K562 (cell line): ENCODE data around the gene PPDPF. TPM values are rescaled to one million over a fixed set of nuclear protein-coding genes. Genes with fewer than 3 reads are reported as not detected.
A peak's percentile ranks its signal among the peaks of the same experiment; 100 is the strongest.

ENCODE experiments used
- ADNP ChIP-seq: fragments of 200-800 bp; sonication (Bioruptor generic); IDR thresholded peaks from 2 replicates; pipeline ENCODE4 v1.6.1; 2016; ENCODE audit warnings: missing genetic modification characterization, missing compliant biosample characterization
- C11orf30 ChIP-seq: fragments of 450-650 bp; IDR thresholded peaks from 2 replicates; pipeline ENCODE4 v1.6.1; 2016; ENCODE audit warnings: low read depth, mild to moderate bottlenecking
- CAMTA2 ChIP-seq: fragments of 250-450 bp; sonication (Bioruptor Pico); conservative IDR thresholded peaks from 2 replicates; pipeline ENCODE4 v1.5.1; 2022
- CREB5 ChIP-seq: fragments of 250-450 bp; sonication (Bioruptor Pico); IDR thresholded peaks from 2 replicates; pipeline ENCODE4 v1.5.0; 2020; ENCODE audit warnings: mild to moderate bottlenecking
- DACH1 ChIP-seq: fragments of 450-650 bp; IDR thresholded peaks from 2 replicates; pipeline ENCODE4 v1.6.1; 2018; ENCODE audit not compliant: partially characterized antibody
- EZH2 ChIP-seq: IDR thresholded peaks from 2 replicates; pipeline ENCODE4 v1.6.1; 2012; ENCODE audit warnings: low read depth, mild to moderate bottlenecking, inconsistent platforms, low read length, borderline replicate concordance
- HDAC3 ChIP-seq: fragments of 450-650 bp; IDR thresholded peaks from 2 replicates; pipeline ENCODE4 v1.6.1; 2018; ENCODE audit warnings: borderline replicate concordance, mild to moderate bottlenecking, moderate library complexity; ENCODE audit not compliant: partially characterized antibody
- ILF3 ChIP-seq: fragments of 450-650 bp; IDR thresholded peaks from 2 replicates; pipeline ENCODE4 v1.6.1; 2018; ENCODE audit warnings: antibody characterized with exemption, mild to moderate bottlenecking, moderate library complexity, borderline replicate concordance
- JUND ChIP-seq, 2 experiments: IDR thresholded peaks; 2 replicates in 1 of 2; 3 replicates in 1 of 2; pipeline ENCODE4 v1.6.1; 2011; ENCODE audit warnings: borderline replicate concordance in 2 of 2, low read depth in 2 of 2, low read length in 2 of 2, improper control_type of control experiment in 1 of 2, missing biosample characterization in 1 of 2, missing genetic modification characterization in 1 of 2, missing genetic modification reagents in 1 of 2
- KDM5B ChIP-seq: fragments of 200-600 bp; sonication (generic); IDR thresholded peaks from 2 replicates; pipeline ENCODE4 v1.6.1; 2012; ENCODE audit warnings: low read depth, mild to moderate bottlenecking, moderate library complexity, low read length, control low read depth, inconsistent platforms; ENCODE audit not compliant: insufficient replicate concordance
- MCM3 ChIP-seq: fragments of 450-650 bp; IDR thresholded peaks from 2 replicates; pipeline ENCODE4 v1.6.1; 2016
- MECOM ChIP-seq: fragments of 250-450 bp; sonication (Bioruptor Pico); IDR thresholded peaks from 2 replicates; pipeline ENCODE4 v1.8.0; 2022; ENCODE audit warnings: inconsistent platforms
- NEUROD1 ChIP-seq: fragments of 150-350 bp; IDR thresholded peaks from 2 replicates; pipeline ENCODE4 v1.6.1; 2014; ENCODE audit warnings: borderline replicate concordance, low read length, low read depth; ENCODE audit not compliant: partially characterized antibody
- NR1H2 ChIP-seq: sonication (generic); formaldehyde crosslinking; IDR thresholded peaks from 2 replicates; pipeline ENCODE4 v1.4.0; 2020; ENCODE audit warnings: mild to moderate bottlenecking, missing genetic modification reagents
- PCBP1 ChIP-seq: fragments of 200-400 bp; formaldehyde crosslinking; IDR thresholded peaks from 2 replicates; pipeline ENCODE4 v1.6.1; 2018; ENCODE audit warnings: mild to moderate bottlenecking, low read depth, low read length; ENCODE audit not compliant: poor library complexity, severe bottlenecking
- RB1 ChIP-seq: fragments of 450-650 bp; IDR thresholded peaks from 2 replicates; pipeline ENCODE4 v1.6.1; 2017; ENCODE audit warnings: low read depth, mild to moderate bottlenecking
- RBFOX2 ChIP-seq: fragments of 200-400 bp; formaldehyde crosslinking; IDR thresholded peaks from 2 replicates; pipeline ENCODE4 v1.6.1; 2017; ENCODE audit warnings: low read depth, mild to moderate bottlenecking, low read length, moderate library complexity
- ZNF282 ChIP-seq: sonication (generic); formaldehyde crosslinking; IDR thresholded peaks from 2 replicates; pipeline ENCODE4 v1.8.1; 2023; ENCODE audit warnings: missing genetic modification reagents
- ZNF655 ChIP-seq: fragments of 250-450 bp; sonication (Bioruptor Pico); IDR thresholded peaks from 2 replicates; pipeline ENCODE4 v1.5.0; 2021
- ZNF668 ChIP-seq: fragments of 250-450 bp; sonication (Bioruptor Pico); IDR thresholded peaks from 2 replicates; pipeline ENCODE4 v1.8.0; 2022; ENCODE audit warnings: mild to moderate bottlenecking, inconsistent platforms
- polyA plus RNA-seq, 8 experiments: library from polyadenylated mRNA; depleted of rRNA in 4 of 8; stranded (reverse) in 5 of 8; unstranded in 3 of 8; fragments of >200 nt; fragmentation: Nextera tagmentation in 2 of 8; fragmentation: Illumina TruSeq in 1 of 8; extraction: Ambion mirVana in 2 of 8; extraction: Trizol in 1 of 8; gene quantifications; 2 replicates each; pipeline versions ENCODE4 v1.2.1 to v1.2.3, GENCODE V29; 2011 to 2014; ENCODE audit warnings: inconsistent platforms in 1 of 8, missing spikeins in 1 of 8
- total RNA-seq, 7 experiments: library from RNA; depleted of rRNA in 6 of 7; stranded (reverse); fragments of >200 nt in 6 of 7; fragmentation: Illumina TruSeq in 2 of 7; extraction: Trizol in 2 of 7; gene quantifications; 2 replicates each; pipeline versions ENCODE4 v1.2.1 to v1.2.3, GENCODE V29; 2011 to 2021; ENCODE audit warnings: low replicate concordance in 1 of 7

PPDPF gene
- total and polyA plus RNA-seq, 9 of the 15 experiments (the other 6 are each of a cell fraction or from before 2014, with no cell fraction given): 0.77 to 233 (median 10.5) TPM

- TF ChIP-seq ILF3 (no peak), CAMTA2 (CRISPR knock-in tag) (no peak), RBFOX2 (0 out of 2 replicates have a peak, but pooled peaks have one; percentile 5), ZNF668 (no peak), HDAC3 (no peak), ZNF655 (CRISPR knock-in tag) (no peak), EZH2 (no peak), PCBP1 (peak; percentile 23), KDM5B (no peak), C11orf30 (no peak), CREB5 (CRISPR knock-in tag) (no peak), ADNP (tag) (no peak), MCM3 (no peak), DACH1 (no peak), JUND (IDR thresholded peaks at IDR 0.05; ENCODE audit: borderline replicate concordance, low read depth, low read length) (peak; percentile 29; the same call in 1 of the 2 replicates), JUND (tag; IDR thresholded peaks at IDR 0.05; ENCODE audit: borderline replicate concordance, low read depth, low read length) (no peak), NEUROD1 (no peak), RB1 (peak; percentile 59; the same call in 1 of the 2 replicates), MECOM (CRISPR knock-in tag) (no peak), ZNF282 (no peak), NR1H2 (no peak)
Measured at GRCh38 chr20:63495741-63496595, 24.6 kb upstream of the PPDPF start (continued).
